ENCODE data around the gene RNF43.

- TF ChIP-seq CTCF (IDR thresholded peaks at IDR 0.05) (no peak), POLR2A (IDR thresholded peaks at IDR 0.05) (no peak)
These were observed 47.0 kb downstream of the RNF43 start for GRCh38 chr17:58370309-58370708.
